ENCODE results near the gene LRP8.

The LRP8 gene

GRCh38 chr1:53319296-53320101 is 8.4 kb downstream of the LRP8 start:
- no peak overlapping the region for H3K9ac ChIP-seq (ENCODE audit: low read depth, low read length)
- peaks cover 83% of the 10 kb centered on the region for H3K36me3 ChIP-seq (ENCODE audit: control insufficient read depth, insufficient read depth, low read length)
- H3K4me3 ChIP-seq (ENCODE audit: low read depth, low read length): no peak overlapping the region
- H3K4me1 ChIP-seq (ENCODE audit: control insufficient read depth, insufficient read depth, low read length): 0 out of 2 replicates have a peak, but pooled peaks cover 3% of the 10 kb centered on the region
- H3K27ac ChIP-seq (ENCODE audit: low read depth, low read length): no peak overlapping the region
- no peaks in the 10 kb centered on the region for H3K27me3 ChIP-seq (ENCODE audit: control insufficient read depth, insufficient read depth, low read length)
- H3K9me3 ChIP-seq (ENCODE audit: control insufficient read depth, insufficient read depth, low read length): no peaks in the 10 kb centered on the region

GRCh38 chr1:53317646-53318539 is 10.0 kb downstream of the LRP8 start:
- H3K27ac ChIP-seq (ENCODE audit: low read depth, low read length): no peak overlapping the region
- no peak overlapping the region for H3K4me3 ChIP-seq (ENCODE audit: low read depth, low read length)
- no peaks in the 10 kb centered on the region for H3K27me3 ChIP-seq (ENCODE audit: control insufficient read depth, insufficient read depth, low read length)
- H3K9ac ChIP-seq (ENCODE audit: low read depth, low read length): no peak overlapping the region
- 0 out of 2 replicates have a peak, but pooled peaks cover 3% of the 10 kb centered on the region for H3K4me1 ChIP-seq (ENCODE audit: control insufficient read depth, insufficient read depth, low read length)
- H3K36me3 ChIP-seq (ENCODE audit: control insufficient read depth, insufficient read depth, low read length): peaks cover 82% of the 10 kb centered on the region
- no peaks in the 10 kb centered on the region for H3K9me3 ChIP-seq (ENCODE audit: control insufficient read depth, insufficient read depth, low read length)

DNA sequence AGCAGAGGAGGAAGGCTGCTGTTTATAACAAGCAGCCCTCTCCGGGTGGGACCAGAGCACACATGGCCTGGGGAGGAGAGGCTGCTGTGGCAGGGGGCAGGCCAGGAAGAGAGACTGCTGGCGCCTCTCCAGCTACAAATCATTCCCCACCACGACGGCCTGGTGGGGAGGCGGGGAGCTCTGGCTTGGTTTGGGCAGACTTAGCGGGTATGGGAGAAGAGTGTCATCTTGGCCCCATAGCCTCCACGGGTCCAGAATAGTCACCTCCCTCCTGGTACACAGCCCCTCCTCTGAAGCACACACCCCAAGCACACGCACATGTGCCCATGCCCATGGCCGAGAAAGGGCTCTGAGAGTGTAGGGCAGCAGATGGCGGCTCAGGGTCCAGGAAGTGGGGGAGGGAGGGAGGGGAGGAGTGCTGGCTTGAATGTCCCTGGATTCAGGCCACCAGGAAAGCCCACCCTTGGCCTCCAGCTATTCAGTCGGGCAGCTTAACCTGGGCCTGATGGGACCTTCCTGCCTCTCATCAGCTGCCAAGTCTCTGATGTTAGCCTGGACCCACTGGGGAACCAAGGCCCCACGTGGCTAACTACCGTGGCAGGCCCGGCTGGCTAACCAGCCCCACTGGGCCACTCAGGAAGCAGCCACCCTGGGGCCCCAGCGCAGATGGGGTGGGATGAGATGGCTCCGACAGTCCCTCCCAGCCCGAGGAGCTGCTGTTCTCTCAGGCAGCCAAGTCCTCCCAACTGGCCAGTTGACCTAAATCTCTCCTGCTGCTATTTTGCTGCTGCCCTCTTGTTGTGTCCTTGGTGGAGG is 10.9 kb downstream of the LRP8 start:
- H3K36me3 ChIP-seq (ENCODE audit: control insufficient read depth, insufficient read depth, low read length): peaks cover 82% of the 10 kb centered on the region
- H3K4me3 ChIP-seq (ENCODE audit: low read depth, low read length): no peak overlapping the region
- H3K27ac ChIP-seq (ENCODE audit: low read depth, low read length): no peak overlapping the region
- H3K4me1 ChIP-seq (ENCODE audit: control insufficient read depth, insufficient read depth, low read length): 0 out of 2 replicates have a peak, but pooled peaks cover 3% of the 10 kb centered on the region
- no peak overlapping the region for H3K9ac ChIP-seq (ENCODE audit: low read depth, low read length)
- H3K9me3 ChIP-seq (ENCODE audit: control insufficient read depth, insufficient read depth, low read length): no peaks in the 10 kb centered on the region
- no peaks in the 10 kb centered on the region for H3K27me3 ChIP-seq (ENCODE audit: control insufficient read depth, insufficient read depth, low read length)

GRCh38 chr1:53316424-53316765 is 11.5 kb downstream of the LRP8 start:
- no peak overlapping the region for H3K27ac ChIP-seq (ENCODE audit: low read depth, low read length)
- no peaks in the 10 kb centered on the region for H3K9me3 ChIP-seq (ENCODE audit: control insufficient read depth, insufficient read depth, low read length)
- H3K4me1 ChIP-seq (ENCODE audit: control insufficient read depth, insufficient read depth, low read length): 0 out of 2 replicates have a peak, but pooled peaks cover 3% of the 10 kb centered on the region
- no peak overlapping the region for H3K9ac ChIP-seq (ENCODE audit: low read depth, low read length)
- peaks cover 86% of the 10 kb centered on the region for H3K36me3 ChIP-seq (ENCODE audit: control insufficient read depth, insufficient read depth, low read length)
- no peak overlapping the region for H3K4me3 ChIP-seq (ENCODE audit: low read depth, low read length)
- H3K27me3 ChIP-seq (ENCODE audit: control insufficient read depth, insufficient read depth, low read length): no peaks in the 10 kb centered on the region

DNA sequence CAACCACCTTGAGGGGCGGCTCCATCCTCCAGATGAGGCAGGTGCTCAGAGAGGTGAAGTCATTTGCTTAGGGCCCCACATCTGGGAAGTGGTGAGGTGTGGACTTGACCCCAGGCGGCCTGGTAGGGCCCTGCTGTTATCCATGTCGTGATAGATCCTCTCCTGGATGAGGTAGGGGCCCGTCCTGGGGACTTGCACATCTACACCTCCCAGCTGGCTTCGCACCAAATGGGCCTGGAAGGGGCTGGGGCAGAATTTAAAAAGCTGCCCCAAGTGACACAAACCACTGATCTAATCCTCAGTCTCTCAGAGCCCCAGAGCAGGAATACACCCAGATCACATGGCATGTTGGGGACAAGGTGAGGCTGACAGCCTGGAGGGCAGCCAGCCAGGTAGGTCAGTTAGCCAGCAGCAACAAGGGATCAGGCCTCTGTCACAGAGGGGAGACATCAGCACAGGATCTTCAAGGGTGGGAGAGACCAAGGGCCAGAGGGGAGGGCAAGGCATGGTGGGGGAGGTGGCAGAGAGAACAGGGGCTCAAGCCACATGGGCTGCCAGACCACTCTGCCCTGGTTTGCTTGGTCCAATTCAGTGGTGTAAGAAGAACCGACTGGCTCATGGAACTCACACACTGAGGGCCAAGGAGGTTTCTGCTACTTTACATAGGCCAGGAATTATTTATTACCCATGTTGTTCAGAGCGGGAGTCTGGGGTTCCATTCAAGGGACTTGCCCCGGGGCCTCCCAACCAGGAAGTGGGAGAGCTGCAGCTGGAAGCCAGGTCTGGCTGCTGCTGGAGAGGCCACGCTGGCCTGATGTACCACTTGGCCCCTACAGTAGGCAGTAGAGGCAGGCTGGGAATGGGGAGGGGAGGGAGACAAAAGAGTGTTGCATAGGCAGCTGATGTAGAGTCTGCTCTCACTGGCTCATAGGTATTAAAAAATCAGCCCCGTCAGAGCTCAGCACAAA is 12.1 kb downstream of the LRP8 start:
- no peak overlapping the region for H3K9ac ChIP-seq (ENCODE audit: low read depth, low read length)

DNA sequence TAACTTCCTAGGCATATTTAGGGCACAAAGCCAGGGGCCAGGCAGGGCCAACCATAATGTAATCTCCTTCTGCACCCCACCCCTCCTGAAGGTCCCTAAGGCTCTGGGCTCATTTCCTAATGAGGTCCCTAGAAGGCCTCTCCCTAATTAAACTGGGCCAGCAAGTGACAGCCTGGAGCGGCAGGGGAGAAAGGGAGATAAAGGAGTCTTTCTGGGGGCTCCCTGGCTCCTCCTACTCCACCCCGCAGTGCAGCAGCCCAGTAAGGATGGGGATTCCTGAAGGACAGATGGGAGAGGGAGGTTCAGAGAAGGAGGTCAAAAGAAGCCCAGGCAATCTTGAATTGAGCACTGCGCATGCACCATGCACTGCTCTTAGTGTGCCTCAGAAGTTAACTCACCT is 12.8 kb downstream of the LRP8 start:
- H3K4me1 ChIP-seq (ENCODE audit: control insufficient read depth, insufficient read depth, low read length): 0 out of 2 replicates have a peak, but pooled peaks cover 3% of the 10 kb centered on the region
- H3K27ac ChIP-seq (ENCODE audit: low read depth, low read length): no peak overlapping the region

More for the DNA sequence above, 12.1 kb downstream of the LRP8 start:
- Histone ChIP-seq H3K4me1 (ENCODE audit: control insufficient read depth, insufficient read depth, low read length) (0 out of 2 replicates have a peak, but pooled peaks cover 3% of the 10 kb centered on the region), H3K9me3 (ENCODE audit: control insufficient read depth, insufficient read depth, low read length) (no peaks in the 10 kb centered on the region), H3K36me3 (ENCODE audit: control insufficient read depth, insufficient read depth, low read length) (peaks cover 81% of the 10 kb centered on the region), H3K27me3 (ENCODE audit: control insufficient read depth, insufficient read depth, low read length) (no peaks in the 10 kb centered on the region), H3K27ac (ENCODE audit: low read depth, low read length) (no peak overlapping the region), H3K4me3 (ENCODE audit: low read depth, low read length) (no peak overlapping the region)

GRCh38 chr1:53314606-53315005 is 13.3 kb downstream of the LRP8 start:
- no peak overlapping the region for H3K27ac ChIP-seq (ENCODE audit: low read depth, low read length)
- 0 out of 2 replicates have a peak, but pooled peaks cover 3% of the 10 kb centered on the region for H3K4me1 ChIP-seq (ENCODE audit: control insufficient read depth, insufficient read depth, low read length)
- no peaks in the 10 kb centered on the region for H3K27me3 ChIP-seq (ENCODE audit: control insufficient read depth, insufficient read depth, low read length)
- H3K9ac ChIP-seq (ENCODE audit: low read depth, low read length): no peak overlapping the region
- H3K36me3 ChIP-seq (ENCODE audit: control insufficient read depth, insufficient read depth, low read length): peaks cover 74% of the 10 kb centered on the region
- no peaks in the 10 kb centered on the region for H3K9me3 ChIP-seq (ENCODE audit: control insufficient read depth, insufficient read depth, low read length)
- H3K4me3 ChIP-seq (ENCODE audit: low read depth, low read length): no peak overlapping the region

More for the DNA sequence above, 12.8 kb downstream of the LRP8 start:
- Histone ChIP-seq H3K27me3 (ENCODE audit: control insufficient read depth, insufficient read depth, low read length) (no peaks in the 10 kb centered on the region), H3K4me3 (ENCODE audit: low read depth, low read length) (no peak overlapping the region), H3K9me3 (ENCODE audit: control insufficient read depth, insufficient read depth, low read length) (no peaks in the 10 kb centered on the region), H3K36me3 (ENCODE audit: control insufficient read depth, insufficient read depth, low read length) (peaks cover 79% of the 10 kb centered on the region), H3K9ac (ENCODE audit: low read depth, low read length) (no peak overlapping the region)

DNA sequence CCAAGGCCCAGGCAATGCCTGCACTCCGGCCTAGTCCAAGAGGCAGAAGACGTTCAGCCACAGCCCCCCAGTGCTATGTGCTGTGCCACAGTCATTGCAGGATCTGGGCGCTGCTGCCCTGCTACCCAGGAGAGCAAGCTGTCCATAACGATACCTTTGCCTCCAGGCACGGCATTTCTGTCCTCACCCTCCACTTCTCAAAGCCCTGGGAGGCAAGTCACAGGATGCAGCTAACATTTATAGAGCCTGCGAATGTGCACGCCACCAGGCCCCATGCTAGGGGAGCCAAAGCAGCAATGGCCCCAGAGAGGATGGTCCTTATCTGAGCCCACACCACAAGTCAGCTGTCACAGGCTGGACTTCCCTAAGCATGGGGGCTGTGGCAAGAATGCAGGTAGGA is 13.8 kb downstream of the LRP8 start:
- Histone ChIP-seq H3K27me3 (ENCODE audit: control insufficient read depth, insufficient read depth, low read length) (no peaks in the 10 kb centered on the region), H3K4me3 (ENCODE audit: low read depth, low read length) (no peak overlapping the region), H3K36me3 (ENCODE audit: control insufficient read depth, insufficient read depth, low read length) (peaks cover 72% of the 10 kb centered on the region), H3K9ac (ENCODE audit: low read depth, low read length) (no peak overlapping the region), H3K27ac (ENCODE audit: low read depth, low read length) (no peak overlapping the region), H3K4me1 (ENCODE audit: control insufficient read depth, insufficient read depth, low read length) (0 out of 2 replicates have a peak, but pooled peaks cover 3% of the 10 kb centered on the region), H3K9me3 (ENCODE audit: control insufficient read depth, insufficient read depth, low read length) (no peaks in the 10 kb centered on the region)

- H3K4me1 ChIP-seq (ENCODE audit: control insufficient read depth, insufficient read depth, low read length): 0 out of 2 replicates have a peak, but pooled peaks cover 3% of the 10 kb centered on the region
- no peak overlapping the region for H3K4me3 ChIP-seq (ENCODE audit: low read depth, low read length)
- H3K9me3 ChIP-seq (ENCODE audit: control insufficient read depth, insufficient read depth, low read length): no peaks in the 10 kb centered on the region
- H3K27me3 ChIP-seq (ENCODE audit: control insufficient read depth, insufficient read depth, low read length): no peaks in the 10 kb centered on the region
- peaks cover 66% of the 10 kb centered on the region for H3K36me3 ChIP-seq (ENCODE audit: control insufficient read depth, insufficient read depth, low read length)
- no peak overlapping the region for H3K27ac ChIP-seq (ENCODE audit: low read depth, low read length)
- H3K9ac ChIP-seq (ENCODE audit: low read depth, low read length): no peak overlapping the region
Measured at GRCh38 chr1:53313556-53313955, 14.3 kb downstream of the LRP8 start.
